AG10803 (cell line): Measurements from ENCODE around the gene CPM.

Experiments
- DNase-seq: peaks from one replicate; pipeline ENCODE4 v3.0.0; 2010; ENCODE audit warnings: low read depth
- H3K4me3 ChIP-seq: 2 replicates; pipeline ENCODE4 v1.5.1; 2011; ENCODE audit warnings: mild to moderate bottlenecking, low read length, control low read depth
- CTCF ChIP-seq: conservative IDR thresholded peaks from 2 replicates; pipeline ENCODE4 v1.5.1; 2011; ENCODE audit warnings: mild to moderate bottlenecking, low read length, control low read depth, inconsistent platforms

The CPM gene

GRCh38 chr12:68919581-68920239, 13.3 kb downstream of the CPM start:
- TF ChIP-seq CTCF, result no peak
- H3K4me3 ChIP-seq, result no peak overlapping the region
- no peak for DNase-seq

- H3K4me3 ChIP-seq, result no peak overlapping the region
- no peak for DNase-seq
- no peak for TF ChIP-seq CTCF
Measured at GRCh38 chr12:68918960-68919359, 14.0 kb downstream of the CPM start.

GRCh38 chr12:68915055-68915454, 17.9 kb downstream of the CPM start:
- no peak for TF ChIP-seq CTCF
- H3K4me3 ChIP-seq, result no peak overlapping the region
- DNase-seq, result peak; percentile 95

GRCh38 chr12:68913682-68914081, 19.3 kb downstream of the CPM start:
- H3K4me3 ChIP-seq, result no peak overlapping the region
- no peak for TF ChIP-seq CTCF
- peak; percentile 29 for DNase-seq

GRCh38 chr12:68912916-68913315, 20.1 kb downstream of the CPM start:
- no peak overlapping the region for H3K4me3 ChIP-seq
- TF ChIP-seq CTCF, result no peak
- DNase-seq, result no peak

GRCh38 chr12:68911197-68911718, 21.7 kb downstream of the CPM start:
- no peak for DNase-seq
- no peak for TF ChIP-seq CTCF
- no peak overlapping the region for H3K4me3 ChIP-seq

GRCh38 chr12:68910128-68910527, 22.8 kb downstream of the CPM start:
- DNase-seq, result no peak
- no peak overlapping the region for H3K4me3 ChIP-seq
- no peak for TF ChIP-seq CTCF
